GM18951 (cell line): ENCODE data around the gene SCART1.

Source experiments
- POLR2A ChIP-seq: IDR thresholded peaks from 4 replicates; pipeline ENCODE4 v1.6.1; 2011; ENCODE audit warnings: mild to moderate bottlenecking; ENCODE audit not compliant: insufficient read length, insufficient read depth; ENCODE audit errors: extremely low read depth
- in situ Hi-C: fragments of 300-500 bp; cut with MboI; formaldehyde crosslinking; loops from one replicate; pipeline ENCODE4 v1.12.0; 2022; ENCODE audit warnings: low sequenced_read_pairs, mixed read lengths, inconsistent platforms; ENCODE audit not compliant: unreplicated experiment

Gene SCART1

DNA sequence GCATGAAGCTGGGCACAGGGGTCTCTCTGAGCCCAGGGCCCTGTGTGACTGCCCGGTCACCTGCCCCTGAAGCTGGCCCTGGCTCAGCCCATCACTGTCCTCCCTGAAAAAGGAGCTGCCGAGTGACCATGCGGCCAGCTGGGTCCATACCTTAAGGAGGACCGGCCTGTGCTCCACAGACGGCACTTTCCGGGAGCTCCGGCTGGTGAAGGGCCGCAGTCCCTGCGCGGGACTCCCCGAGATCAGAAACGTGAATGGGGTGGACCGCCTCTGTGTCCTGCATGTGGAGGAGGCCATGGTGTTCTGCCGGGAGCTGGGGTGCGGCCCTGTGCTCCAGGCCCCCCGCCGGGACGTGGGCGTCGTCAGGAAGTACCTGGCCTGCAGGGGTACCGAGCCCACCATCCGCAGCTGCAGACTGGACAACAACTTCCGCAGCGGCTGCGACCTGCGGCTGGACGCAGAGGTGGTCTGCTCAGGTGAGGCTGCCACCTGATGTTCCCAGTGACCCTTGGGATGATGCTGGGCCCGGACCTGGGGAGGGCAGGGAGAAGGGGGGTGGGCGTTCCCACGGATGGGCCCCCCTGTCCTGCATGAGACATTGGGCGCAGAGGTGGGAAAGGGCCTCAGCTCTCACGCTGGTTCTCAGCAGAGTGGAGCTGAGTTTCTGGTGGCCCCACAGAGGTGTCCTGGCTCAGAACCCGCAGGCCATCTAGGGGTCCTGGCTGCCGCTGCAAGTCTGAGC is 3.5 kb downstream of the SCART1 start:
- no peak for TF ChIP-seq POLR2A
- in situ Hi-C loops: no loop called here

DNA sequence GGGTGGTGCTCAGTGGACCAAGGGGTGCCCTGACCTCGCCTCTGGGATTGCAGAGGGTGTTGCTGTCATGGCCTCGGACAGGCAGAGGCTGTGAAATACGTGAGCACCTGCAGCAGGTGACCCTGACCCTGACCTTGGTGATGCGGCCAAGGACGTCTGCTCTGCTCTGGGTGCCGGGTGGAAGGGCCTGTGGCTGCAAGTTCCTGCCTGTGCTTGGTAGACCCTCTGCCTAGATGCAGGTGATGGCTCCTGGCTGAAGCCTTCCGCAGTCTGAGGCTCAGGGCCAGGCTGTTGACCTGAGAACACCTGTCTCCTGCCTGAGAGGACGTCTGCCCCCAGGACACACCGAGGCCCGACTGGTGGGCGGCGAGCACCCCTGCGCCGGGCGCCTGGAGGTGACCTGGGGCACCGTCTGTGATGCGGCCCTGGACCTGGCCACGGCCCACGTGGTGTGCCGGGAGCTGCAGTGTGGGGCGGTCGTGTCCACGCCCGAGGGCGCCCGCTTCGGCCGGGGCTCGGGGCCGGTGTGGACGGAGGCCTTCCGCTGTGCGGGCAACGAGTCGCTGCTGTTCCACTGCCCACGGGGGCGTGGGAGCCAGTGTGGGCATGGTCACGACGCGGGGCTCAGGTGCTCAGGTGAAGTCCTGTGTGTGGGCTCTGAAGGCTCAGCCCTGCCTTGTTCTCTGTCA is 4.4 kb downstream of the SCART1 start:
- in situ Hi-C loops: no loop called here

DNA sequence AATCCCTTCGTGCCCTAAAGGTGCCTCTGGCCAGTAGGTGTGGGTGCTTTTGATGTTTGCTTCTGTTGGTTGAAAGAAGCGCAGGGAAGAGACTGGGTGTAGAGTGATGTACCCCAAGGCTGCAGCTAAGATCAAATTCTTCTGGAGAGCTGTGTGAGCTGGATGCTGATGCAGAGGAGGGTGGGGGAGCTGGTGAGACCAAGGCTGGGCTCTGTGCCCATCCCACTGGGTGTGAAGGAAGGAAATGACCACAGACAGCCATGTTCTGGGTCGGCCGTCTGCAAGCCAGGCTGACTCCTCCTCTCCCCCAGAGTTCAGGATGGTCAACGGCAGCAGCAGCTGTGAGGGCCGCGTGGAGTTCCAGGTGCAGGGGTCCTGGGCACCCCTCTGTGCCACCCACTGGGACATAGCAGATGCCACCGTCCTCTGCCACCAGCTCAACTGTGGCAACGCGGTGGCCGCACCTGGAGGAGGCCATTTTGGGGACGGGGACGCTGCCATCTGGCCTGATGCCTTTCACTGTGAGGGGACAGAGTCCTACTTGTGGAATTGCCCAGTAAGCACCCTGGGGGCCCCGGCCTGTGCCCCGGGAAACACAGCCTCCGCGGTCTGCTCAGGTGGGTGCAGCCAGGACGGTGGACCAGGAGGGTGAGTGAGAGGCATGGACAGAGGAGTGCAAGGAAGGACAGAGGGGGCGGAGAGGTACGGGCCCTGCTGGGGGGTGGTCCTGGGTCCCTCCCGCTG is 5.1 kb downstream of the SCART1 start:
- TF ChIP-seq POLR2A: no peak
- in situ Hi-C loops: no loop called here

More for the DNA sequence above, 4.4 kb downstream of the SCART1 start:
- TF ChIP-seq POLR2A: no peak

DNA sequence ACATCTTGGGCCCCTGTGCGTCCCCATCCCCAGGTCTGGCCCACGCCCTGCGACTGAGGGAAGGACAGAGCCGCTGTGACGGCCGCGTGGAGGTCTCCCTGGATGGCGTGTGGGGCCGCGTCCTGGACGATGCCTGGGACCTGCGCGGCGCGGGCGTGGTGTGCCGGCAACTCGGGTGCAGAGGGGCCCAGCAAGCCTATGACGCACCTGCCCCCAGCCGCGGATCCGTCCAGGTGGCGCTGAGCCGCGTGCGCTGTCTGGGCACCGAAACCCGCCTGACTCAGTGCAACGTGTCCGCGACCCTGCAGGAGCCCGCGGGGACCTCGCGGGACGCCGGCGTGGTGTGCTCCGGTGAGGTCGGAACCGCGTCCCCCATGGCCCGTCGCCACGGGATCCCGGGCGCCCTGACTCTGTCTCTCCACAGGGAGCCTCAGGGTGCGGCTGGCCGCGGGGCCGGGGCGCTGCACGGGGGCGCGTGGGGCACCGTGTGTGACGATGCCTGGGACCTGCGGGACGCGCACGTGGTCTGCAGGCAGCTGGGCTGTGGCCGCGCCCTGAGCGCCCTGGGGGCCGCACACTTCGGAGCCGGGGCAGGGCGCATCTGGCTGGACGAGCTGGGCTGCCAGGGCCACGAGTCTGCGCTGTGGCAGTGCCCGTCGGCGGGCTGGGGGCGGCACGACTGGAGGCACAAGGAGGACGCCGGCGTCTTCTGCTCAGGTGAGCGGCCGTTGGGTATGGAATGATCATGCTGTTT is 5.9 kb downstream of the SCART1 start:
- no peak for TF ChIP-seq POLR2A
- in situ Hi-C loops: no loop called here

DNA sequence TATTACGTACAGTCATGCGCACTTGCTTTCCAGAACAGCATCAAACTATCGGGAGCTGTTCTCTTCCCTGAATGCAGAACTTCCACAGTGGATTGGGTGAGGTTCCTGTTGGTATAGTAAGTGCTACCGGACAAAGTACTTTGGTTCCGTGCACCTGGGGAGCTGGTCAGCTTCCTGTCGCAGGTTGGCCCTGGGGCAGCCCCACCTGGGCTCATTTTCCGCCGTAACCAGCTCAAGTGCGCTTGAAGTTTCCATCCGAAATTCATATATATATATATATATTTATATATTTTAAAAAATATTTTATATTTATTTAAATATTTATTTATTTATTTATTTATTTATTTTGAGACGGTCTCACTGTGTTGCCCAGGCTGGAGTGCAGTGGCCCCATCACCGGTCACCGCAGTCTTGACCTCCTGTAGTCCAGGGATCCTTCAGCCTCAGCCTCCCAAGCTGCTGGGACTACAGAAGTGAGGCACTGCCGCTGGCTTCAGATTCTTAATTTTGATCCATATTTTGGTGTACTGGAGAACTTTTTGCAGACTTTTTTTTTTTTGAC is 6.5 kb downstream of the SCART1 start:
- no peak for TF ChIP-seq POLR2A
- in situ Hi-C loops: no loop called here

DNA sequence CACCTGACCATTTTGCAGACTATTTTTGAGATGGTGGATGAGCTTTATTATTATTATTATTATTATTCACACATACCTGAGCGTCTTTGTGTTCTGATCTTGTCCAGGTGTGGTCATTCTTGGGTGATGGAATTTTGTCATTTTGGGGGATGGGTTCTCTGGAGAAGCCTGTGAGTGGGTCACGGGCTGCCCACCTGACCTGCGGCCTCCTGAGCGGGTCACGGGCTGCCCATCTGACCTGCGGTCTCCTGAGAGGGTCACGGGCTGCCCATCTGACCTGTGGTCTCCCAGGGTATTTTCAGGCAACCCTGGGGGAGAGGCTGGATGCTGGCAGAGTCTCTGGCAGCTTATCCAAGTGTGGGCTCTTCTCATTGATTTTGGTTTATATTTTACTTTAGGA is 7.3 kb downstream of the SCART1 start:
- in situ Hi-C loops: no loop called here
- no peak for TF ChIP-seq POLR2A

DNA sequence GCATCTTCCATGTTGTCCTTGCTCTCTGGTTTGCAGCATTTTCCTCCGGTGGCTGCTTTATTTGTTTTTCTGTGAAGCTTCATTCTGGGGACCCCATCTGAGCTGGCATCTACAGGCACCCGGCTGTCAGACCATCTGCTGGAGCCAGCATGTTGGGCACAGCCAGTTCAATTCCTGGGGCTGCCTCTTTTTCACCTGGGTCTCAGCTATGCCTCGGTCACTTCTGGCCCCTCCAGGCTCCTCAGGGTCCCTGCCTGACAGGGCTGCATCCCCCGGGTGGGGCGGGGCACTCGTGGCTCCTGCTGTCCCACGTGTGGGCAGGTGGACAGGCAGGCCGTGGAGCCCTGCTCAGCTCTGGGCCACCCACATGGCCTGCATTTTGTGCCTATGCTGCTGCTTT is 8.1 kb downstream of the SCART1 start:
- no peak for TF ChIP-seq POLR2A
- in situ Hi-C loops: no loop called here

DNA sequence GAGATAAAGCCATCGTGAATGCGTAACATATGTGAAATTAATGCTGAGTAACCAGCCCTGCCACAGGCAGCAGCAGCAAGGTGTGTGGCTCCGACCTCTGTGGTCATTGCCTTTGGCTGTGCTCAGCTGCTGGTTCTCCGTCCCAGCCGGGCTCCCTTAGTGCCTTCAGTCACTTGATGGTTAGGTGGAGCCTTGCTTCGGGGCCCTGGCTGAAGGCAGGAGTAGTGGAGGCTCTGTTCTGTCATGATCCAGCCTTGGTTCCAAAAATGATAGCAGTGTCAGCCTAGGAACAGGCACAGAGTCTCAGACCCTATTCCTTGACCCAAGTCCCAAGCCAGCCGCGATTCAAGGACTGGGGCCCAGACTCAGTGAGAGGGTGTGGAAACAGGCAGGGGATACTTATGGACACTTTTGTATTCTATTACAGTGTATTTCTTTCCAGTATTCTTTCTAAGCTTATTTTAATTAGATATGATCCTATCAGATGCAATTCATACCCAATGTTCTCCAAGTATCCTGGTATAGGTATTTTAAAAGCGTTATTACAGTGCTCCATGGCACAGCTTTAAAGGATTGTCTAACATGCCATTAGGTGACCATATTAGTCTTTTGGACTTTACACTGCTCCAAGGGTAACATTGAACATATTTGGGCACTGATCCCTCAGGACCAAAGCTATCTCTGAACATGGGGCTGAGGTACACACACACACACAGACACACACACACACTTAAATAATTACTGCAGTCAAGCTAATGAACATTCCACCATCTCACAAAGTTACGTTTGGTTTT is 9.0 kb downstream of the SCART1 start:
- no peak for TF ChIP-seq POLR2A

DNA sequence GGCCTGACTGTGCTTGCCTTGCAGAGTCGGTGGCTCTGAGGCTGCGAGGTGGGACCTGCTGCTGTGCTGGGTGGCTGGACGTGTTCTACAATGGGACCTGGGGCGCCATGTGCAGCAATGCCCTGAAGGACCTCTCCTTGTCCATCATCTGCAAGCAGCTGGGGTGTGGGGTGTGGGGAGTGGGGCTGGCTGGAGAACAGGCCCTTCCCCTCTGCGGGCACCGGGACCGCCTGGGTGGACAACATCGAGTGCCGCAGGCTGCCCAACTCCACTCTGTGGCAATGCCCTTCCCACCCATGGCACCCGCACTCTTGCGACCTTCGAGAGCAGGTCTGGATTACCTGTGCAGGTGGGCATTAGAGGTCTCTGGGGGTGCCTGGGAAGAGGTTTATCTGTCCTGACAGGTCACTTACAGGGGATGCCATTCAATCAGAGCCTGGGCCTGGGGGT is 10.9 kb downstream of the SCART1 start:
- in situ Hi-C loops: no loop called here

More for the DNA sequence above, 9.0 kb downstream of the SCART1 start:
- in situ Hi-C loops: no loop called here

DNA sequence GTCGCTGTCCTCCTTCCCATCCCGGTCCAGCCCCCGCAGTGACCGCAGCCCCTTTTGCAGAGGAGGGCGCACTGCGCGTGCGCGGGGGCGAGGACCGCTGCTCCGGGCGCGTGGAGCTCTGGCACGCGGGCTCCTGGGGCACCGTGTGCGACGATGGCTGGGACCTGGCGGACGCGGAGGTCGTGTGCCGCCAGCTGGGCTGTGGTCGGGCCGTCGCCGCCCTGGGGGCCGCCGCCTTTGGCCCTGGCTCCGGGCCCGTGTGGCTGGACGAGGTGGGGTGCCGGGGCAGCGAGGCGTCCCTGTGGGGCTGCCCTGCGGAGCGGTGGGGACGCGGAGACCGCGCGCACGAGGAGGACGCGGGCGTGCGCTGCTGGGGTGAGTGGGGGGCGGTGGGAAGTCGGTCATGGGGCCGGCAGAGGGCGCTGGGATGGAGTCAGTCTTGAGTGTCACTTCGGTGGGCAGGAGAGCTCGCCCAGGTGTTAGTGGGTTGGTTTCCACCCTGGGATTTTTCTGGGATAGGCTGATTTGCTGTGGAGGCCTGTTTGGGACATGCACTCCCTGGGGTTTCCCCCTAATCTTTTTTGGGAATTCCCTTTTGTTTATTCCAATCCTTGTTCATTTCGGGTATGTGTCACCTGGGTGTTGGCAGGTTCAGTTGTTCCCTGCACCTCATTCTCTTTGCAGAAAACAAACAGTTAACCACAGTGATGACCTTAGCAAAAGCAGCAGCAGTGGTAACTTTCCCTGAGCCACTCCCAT is 11.6 kb downstream of the SCART1 start:
- TF ChIP-seq POLR2A: no peak
- in situ Hi-C loops: no loop called here

More for the DNA sequence above, 10.9 kb downstream of the SCART1 start:
- TF ChIP-seq POLR2A: no peak

DNA sequence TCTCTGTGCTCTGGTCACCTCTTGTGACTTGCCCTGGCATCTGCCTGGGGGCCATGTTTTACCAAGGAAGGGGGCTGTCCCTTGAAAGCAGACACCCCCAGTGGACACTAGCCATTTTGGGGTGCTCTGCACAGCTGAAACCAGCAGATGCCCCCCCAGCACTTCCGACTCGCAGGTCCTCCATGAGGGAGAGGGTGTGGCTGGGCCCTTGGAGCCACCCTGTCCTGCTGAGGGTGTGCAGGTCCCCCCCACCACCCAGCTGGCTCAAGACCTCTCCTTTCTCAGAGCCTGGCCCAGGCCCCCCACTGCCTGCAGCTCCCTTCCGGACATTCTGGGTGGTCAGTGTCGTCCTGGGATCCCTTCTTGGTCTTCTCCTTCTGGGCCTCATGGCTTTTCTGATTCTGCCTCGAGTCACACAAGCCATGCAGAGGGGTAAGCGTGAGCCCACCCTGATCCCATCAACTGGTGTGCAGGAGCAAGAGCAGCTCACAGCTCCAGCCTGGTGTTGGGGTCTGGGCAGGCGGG is 12.3 kb downstream of the SCART1 start:
- no peak for TF ChIP-seq POLR2A
- in situ Hi-C loops: no loop called here
